Adrenal gland (tissue), 12 donors: ENCODE measurements around the gene NABP1. TPM values are rescaled to one million over a fixed set of nuclear protein-coding genes. Genes with fewer than 3 reads are reported as not detected.

Source experiments
- DNase-seq, 7 donors: peaks; one replicate each; pipeline ENCODE4 v3.0.0-alpha.2; 2019 to 2020
- H3K27ac ChIP-seq, 5 donors: fragments of 200-600 bp; sonication (generic) in 4 of 5; 1 replicate in 3 of 5; 2 replicates in 2 of 5; pipeline versions ENCODE4 v1.5.1 to v1.8.0; 2016 to 2020; ENCODE audit warnings: mild to moderate bottlenecking in 1 of 5
- H3K27me3 ChIP-seq: fragments of 200-600 bp; 2 replicates; pipeline ENCODE4 v1.8.0; 2021
- H3K36me3 ChIP-seq, 2 donors: fragments of 200-600 bp; replicated peaks in 1 of 2; 1 replicate in 1 of 2; 2 replicates in 1 of 2; pipeline versions ENCODE4 v1.5.1 to v1.8.0; 2018 to 2022
- H3K4me1 ChIP-seq, 2 donors: fragments of 200-600 bp; replicated peaks in 1 of 2; 1 replicate in 1 of 2; 2 replicates in 1 of 2; pipeline versions ENCODE4 v1.5.1 to v1.8.0; 2018 to 2021
- H3K4me3 ChIP-seq, 4 donors: fragments of 200-600 bp; sonication (generic) in 3 of 4; one replicate each; pipeline ENCODE4 v1.5.1; 2016 to 2018
- H3K9me3 ChIP-seq, 3 donors: fragments of 200-600 bp; sonication (generic) in 1 of 3; replicated peaks in 1 of 3; 1 replicate in 2 of 3; 2 replicates in 1 of 3; pipeline versions ENCODE4 v1.5.1 to v1.8.0; 2016 to 2021
- POLR2A ChIP-seq, 2 donors: fragments of 450-650 bp; IDR thresholded peaks; one replicate each; pipeline ENCODE4 v1.6.1; 2017; ENCODE audit warnings: antibody characterized with exemption in 2 of 2, mild to moderate bottlenecking in 2 of 2, moderate library complexity in 1 of 2
- WGBS, 4 donors: extraction: QIAGEN DNeasy Blood & Tissue Kit in 2 of 4; methylation state at CpG; one replicate each; pipeline versions ENCODE4 v1.1.5 to v1.1.7; 2013 to 2017; 5-methylcytosine and 5-hydroxymethylcytosine counted together
- intact Hi-C, 2 donors: fragments of 100-400 bp; cut with DNase I; formaldehyde crosslinking; loops; one replicate each; pipeline versions ENCODE4 v1.14.1 to v1.15.0; 2022 to 2023
- polyA plus RNA-seq, 3 donors: library from polyadenylated mRNA; stranded (reverse); fragments of 200-250 nt in 2 of 3; fragments of 350-450 nt in 1 of 3; fragmentation: Illumina TruSeq in 1 of 3; extraction: RNeasy Lipid Tissue Mini Kit (QIAGEN cat#74804) in 1 of 3; gene quantifications; one replicate each; pipeline ENCODE4 v1.2.3, GENCODE V29; 2013 to 2014
- total RNA-seq, 9 donors: library from RNA; depleted of rRNA in 4 of 9; stranded (reverse); fragments of >200 nt in 4 of 9; fragments of 120-200 nt in 1 of 9; fragmentation: NEBNext Ultra II Directional in 1 of 9; extraction: Animal tissue kit (Norgen Biotek cat#: 25700) in 1 of 9; gene quantifications; one replicate each; pipeline versions ENCODE4 v1.1.0 to v1.2.4, GENCODE V29; 2013 to 2023
- TF ChIP-seq, protein P1 (sequence below), 6 experiments: fragments of 450-650 bp in 4 of 6; fragments of 200-600 bp in 2 of 6; sonication (generic) in 1 of 6; IDR thresholded peaks; 1 replicate in 5 of 6; 2 replicates in 1 of 6; pipeline versions ENCODE4 v1.5.1 to v1.8.0; 2016 to 2021; ENCODE audit warnings: antibody characterized with exemption in 6 of 6, mild to moderate bottlenecking in 2 of 6, moderate library complexity in 1 of 6
- donor health status: healthy with polysubstance abuse.
- donor health status: Bipolar disorder and iron deficiency.
- donor health status: DM: yes; HTN: yes; CAD: no.
- donor health status: DM: no; HTN: no; CAD: no.
- donor health status: DM: no; HTN: no; CAD: no.
- donor health status: DM: yes; HTN: yes; CAD: no.

Gene NABP1
- total and polyA plus RNA-seq, 12 donors, result 2.5 to 39.9 (median 14.9) TPM

DNA sequence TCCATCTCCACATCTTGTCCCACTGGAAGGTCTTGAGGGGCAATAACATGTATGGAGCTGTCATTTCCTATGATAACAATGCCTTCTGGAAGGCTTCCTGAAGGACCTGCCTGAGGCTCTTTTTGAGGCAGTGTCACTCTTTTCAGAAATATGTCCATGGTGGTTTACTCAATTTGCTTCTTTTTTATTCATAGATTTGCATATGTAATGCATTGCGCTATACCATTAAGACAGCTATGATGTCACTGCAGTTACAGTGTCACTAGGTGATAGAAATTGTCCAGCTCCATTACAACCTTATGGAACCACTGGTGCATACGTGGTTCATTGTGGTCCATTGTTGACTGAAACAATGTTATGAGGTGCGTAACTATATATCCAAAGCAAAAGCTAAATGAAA, 19.9 kb downstream of the NABP1 start:
- H3K9me3 ChIP-seq, result no peaks in the 10 kb centered on the region
- H3K36me3 ChIP-seq, result no peaks in the 10 kb centered on the region
- H3K27ac ChIP-seq, result no peak overlapping the region
- TF ChIP-seq POLR2A (IDR thresholded peaks at IDR 0.05), result no peak
- TF ChIP-seq, protein P1, sequence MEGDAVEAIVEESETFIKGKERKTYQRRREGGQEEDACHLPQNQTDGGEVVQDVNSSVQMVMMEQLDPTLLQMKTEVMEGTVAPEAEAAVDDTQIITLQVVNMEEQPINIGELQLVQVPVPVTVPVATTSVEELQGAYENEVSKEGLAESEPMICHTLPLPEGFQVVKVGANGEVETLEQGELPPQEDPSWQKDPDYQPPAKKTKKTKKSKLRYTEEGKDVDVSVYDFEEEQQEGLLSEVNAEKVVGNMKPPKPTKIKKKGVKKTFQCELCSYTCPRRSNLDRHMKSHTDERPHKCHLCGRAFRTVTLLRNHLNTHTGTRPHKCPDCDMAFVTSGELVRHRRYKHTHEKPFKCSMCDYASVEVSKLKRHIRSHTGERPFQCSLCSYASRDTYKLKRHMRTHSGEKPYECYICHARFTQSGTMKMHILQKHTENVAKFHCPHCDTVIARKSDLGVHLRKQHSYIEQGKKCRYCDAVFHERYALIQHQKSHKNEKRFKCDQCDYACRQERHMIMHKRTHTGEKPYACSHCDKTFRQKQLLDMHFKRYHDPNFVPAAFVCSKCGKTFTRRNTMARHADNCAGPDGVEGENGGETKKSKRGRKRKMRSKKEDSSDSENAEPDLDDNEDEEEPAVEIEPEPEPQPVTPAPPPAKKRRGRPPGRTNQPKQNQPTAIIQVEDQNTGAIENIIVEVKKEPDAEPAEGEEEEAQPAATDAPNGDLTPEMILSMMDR (IDR thresholded peaks at IDR 0.05), result no peak
- no peak overlapping the region for H3K4me3 ChIP-seq
- no peak for DNase-seq
- intact Hi-C loops, result no loop called here
- no peaks in the 10 kb centered on the region for H3K27me3 ChIP-seq
- WGBS, 4 donors, result 92 to 94% (median 93%) methylated on average over 3 of the region's 3 CpGs
- H3K4me1 ChIP-seq, result no peaks in the 10 kb centered on the region

DNA sequence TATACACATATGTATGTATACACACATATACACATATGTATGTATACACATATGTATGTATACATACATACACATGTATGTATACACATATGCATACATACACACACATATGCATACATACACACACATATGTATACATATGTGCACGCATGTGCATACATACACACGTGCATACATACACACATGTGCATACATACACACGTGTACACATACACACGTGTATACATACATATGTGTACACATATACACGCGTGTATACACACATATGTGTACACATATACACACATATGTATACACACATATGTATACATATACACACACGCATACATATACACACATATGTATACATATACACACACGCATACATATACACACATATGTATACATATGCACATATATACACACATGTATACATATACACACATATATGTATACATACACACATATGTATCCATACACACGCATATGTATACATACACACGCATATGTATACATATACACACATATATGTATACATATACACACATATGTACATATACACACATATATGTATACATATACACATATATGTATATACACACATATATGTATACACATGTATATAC, 21.5 kb downstream of the NABP1 start:
- intact Hi-C loops, result no loop called here

DNA sequence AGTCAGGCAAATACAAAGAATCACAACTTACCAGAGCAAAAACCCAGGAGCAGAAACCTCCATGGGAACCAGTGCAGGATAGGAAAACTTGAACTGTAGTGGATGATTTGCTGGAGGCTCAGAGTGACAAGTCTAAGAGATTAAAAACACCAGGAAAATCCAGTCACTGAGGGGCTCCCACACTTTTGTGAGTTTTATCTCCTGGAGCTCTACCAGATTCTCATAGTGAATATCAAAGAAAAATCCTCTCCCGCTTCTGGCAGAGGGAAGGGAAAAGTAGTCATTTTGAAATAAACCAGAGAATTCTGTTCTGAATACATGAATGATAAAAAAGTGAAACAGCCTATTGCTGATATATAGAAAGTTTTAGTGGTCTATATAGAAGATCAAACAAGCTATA, 23.1 kb downstream of the NABP1 start:
- intact Hi-C loops, result no loop called here
- TF ChIP-seq POLR2A (IDR thresholded peaks at IDR 0.05), result no peak
- TF ChIP-seq, protein P1 (IDR thresholded peaks at IDR 0.05), result no peak
- Histone ChIP-seq H3K4me3 (no peak overlapping the region), H3K36me3 (no peaks in the 10 kb centered on the region), H3K9me3 (no peaks in the 10 kb centered on the region), H3K27me3 (no peaks in the 10 kb centered on the region), H3K27ac (no peak overlapping the region), H3K4me1 (no peaks in the 10 kb centered on the region)
- no peak for DNase-seq
- WGBS, 4 donors, result 65 to 86% (median 76%) methylated on average over 1 of the region's 1 CpG

More for the DNA sequence above, 21.5 kb downstream of the NABP1 start:
- Histone ChIP-seq H3K9me3 (no peaks in the 10 kb centered on the region), H3K4me3 (no peak overlapping the region), H3K27ac (no peak overlapping the region), H3K4me1 (no peaks in the 10 kb centered on the region), H3K36me3 (no peaks in the 10 kb centered on the region), H3K27me3 (no peaks in the 10 kb centered on the region)
- 52 to 80% (median 69%) methylated on average over 10 of the region's 10 CpGs for WGBS, 4 donors
- no peak for TF ChIP-seq POLR2A (IDR thresholded peaks at IDR 0.05)
- TF ChIP-seq, protein P1 (IDR thresholded peaks at IDR 0.05), result no peak
- DNase-seq, result no peak

DNA sequence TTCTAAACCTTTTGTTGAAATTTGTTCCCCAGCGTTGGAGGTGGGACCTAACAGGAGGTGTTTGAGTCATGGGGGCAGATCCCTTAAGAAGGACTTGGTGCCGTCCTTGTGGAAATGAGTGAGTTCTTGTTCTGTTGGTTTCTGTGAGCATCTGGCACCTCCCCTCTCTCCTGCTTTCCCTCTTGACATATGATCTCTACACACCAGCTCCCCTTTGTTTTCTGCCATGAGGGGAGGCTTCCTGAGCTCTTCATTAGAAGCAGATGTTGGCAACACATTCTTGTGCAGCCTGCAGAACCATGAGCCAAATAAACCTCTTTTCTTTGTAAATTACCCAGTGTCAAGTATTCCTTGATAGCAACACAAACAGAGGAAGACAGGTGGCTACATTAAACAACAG, 23.8 kb downstream of the NABP1 start:
- TF ChIP-seq POLR2A (IDR thresholded peaks at IDR 0.05), result no peak
- TF ChIP-seq, protein P1 (IDR thresholded peaks at IDR 0.05), result no peak
- H3K4me1 ChIP-seq, result no peaks in the 10 kb centered on the region
- no peaks in the 10 kb centered on the region for H3K9me3 ChIP-seq
- H3K4me3 ChIP-seq, result no peak overlapping the region
- H3K27ac ChIP-seq, result no peak overlapping the region
- H3K27me3 ChIP-seq, result no peaks in the 10 kb centered on the region
- intact Hi-C loops, result no loop called here
- H3K36me3 ChIP-seq, result no peaks in the 10 kb centered on the region
- DNase-seq, result no peak
- WGBS, 4 donors, result 60 to 82% (median 73%) methylated on average over 2 of the region's 2 CpGs
